GM19467 (cell line): Measurements from ENCODE around the gene ATRNL1.

Experiments used
- ATAC-seq: cut with Tn5 transposase; IDR thresholded peaks from one replicate; pipeline ENCODE4 v1.9.1; 2021; ENCODE audit warnings: mild to moderate bottlenecking, moderate library complexity; ENCODE audit not compliant: unreplicated experiment

Gene ATRNL1

DNA sequence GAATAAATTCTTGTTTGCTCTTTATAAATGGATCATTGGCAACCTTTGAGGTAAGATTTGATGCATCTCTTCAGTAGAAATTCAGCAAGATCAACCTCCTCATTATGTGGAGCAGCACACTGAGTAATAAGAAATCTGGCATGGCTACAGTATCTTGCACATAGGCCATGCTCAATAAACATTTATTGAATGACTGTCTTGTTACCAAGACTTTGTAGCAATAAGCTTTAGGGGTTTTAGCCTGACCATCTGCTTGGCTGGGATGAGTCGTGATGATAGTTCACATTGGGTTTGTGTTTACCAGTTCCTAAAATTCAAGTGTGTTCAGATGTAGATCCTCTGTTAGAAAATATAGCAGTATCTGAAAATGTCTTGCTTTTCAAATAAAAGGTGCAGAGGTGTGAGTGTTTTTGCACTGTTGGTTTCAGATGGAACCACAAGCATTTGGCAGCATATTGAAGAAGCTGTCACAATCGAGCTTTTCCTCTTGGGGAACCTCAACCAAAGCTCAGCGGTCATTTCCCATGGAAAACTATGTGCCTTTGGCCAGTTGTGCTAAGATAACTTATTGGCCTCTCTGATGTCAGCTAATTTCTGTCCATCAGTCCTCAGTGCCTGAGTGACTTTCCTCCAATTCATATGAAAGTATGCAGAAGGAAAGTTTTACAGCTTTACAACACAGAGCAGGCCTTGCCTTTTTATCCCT lies 737.3 kb downstream of the ATRNL1 start:
- no peak for ATAC-seq

DNA sequence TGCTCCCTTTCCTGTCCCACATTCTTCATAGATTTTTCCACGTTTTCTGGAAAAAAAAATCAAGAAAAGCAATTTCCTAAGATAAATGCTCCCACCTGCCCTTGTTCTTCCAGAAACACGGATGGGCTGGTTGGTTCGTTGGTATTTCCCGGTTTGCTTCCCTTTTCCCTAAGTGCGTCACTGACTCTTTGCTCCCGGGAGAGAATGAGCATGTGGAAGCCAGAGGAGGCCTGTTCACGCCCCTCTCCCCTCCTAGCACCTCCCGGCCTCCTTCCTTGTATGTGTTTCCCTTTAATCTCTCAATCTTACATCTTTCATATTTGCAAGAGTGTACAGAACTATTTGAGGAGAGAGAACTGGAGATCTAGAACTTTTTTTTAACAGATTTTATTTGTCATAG lies 737.9 kb downstream of the ATRNL1 start:
- ATAC-seq: no peak

DNA sequence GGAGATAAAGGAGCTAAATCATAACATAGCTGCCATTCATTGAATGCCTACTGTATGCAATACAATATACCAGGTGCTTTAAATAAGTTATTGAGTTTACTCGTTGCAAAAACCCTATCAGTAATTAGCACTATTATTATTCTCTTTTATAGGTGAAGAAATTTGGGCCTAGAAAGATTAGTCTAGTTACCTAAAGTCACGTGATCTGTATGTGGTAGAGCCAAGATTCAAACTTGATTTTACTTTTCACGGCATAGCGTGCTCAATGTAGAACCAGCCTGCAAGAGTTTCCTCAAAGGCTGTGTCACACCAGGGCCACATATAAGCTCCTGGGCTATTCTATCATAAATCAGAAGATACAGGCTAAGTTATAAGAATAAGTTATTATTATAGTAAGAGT lies 740.0 kb downstream of the ATRNL1 start:
- no peak for ATAC-seq

DNA sequence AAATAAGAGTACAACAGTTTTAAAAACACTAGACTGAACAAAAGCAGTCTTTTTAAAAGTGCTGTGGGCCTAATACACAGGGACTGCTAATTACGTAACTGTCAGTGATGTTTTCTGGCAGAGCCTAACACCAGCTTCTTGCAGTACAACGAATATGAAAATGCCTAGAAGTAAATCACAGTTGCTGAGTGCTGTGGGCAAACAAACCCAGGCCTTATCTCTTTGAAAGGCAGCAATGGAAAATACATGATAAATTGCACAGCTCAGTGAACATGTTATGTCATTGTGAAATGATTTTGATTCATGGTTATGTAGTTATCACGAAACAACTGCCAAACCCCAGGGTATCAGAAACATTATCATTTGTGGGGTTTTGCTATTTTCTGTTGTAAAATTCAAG lies 751.4 kb downstream of the ATRNL1 start:
- ATAC-seq: no peak

DNA sequence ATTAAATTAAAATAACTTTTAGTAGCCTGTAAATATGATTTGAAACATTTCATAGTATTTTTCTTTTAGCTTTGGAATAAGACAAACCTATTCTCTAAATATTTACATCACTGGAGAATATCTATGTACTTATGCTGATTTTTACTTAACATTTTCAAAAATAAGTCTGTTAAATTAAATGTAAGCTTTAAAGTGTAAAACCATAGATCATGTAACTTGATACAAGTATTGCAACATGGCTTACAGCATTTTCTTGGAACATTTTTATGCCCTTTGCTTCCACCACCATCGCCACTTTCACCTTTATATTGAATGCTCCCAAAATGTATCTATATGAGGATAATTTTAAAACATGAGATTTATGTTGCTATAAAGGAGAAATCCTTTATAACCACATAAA lies 752.8 kb downstream of the ATRNL1 start:
- no peak for ATAC-seq

DNA sequence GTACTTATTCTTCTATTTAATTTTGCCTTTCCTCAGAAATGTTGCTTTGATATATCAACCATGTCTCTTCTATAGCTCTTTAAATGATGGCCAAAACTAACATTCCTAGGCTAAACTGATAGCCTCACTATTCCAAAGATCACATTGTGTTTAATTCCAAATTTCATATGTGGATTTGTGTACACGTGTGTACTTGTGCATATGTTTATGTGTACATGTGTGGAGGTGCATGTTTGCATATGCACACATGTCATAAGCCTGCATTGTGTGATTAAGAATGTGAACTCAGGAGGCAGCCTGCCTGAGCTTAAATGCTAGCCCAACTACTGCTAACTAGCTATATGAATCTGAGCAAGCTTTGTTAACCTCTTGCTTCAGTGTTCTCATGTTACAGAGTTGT lies 753.4 kb downstream of the ATRNL1 start:
- ATAC-seq: no peak

DNA sequence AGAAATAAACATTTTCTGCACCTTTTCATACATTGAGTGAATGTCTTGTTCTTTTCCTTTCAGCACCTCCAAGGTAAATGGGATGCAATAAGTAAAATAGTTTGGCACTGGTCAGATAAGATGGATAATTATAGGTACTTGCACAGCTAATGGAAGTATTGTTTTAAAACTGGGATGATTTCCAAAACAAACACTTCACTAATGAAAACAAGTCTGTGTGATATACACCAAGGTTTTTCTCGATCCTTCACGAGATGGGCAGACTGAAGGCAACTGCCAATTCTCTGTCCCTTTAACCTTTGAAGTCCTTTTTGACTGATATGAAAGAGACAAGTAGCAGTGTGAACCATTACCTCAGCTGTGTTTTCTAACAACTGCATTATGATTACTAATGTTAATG lies 756.0 kb downstream of the ATRNL1 start:
- no peak for ATAC-seq

DNA sequence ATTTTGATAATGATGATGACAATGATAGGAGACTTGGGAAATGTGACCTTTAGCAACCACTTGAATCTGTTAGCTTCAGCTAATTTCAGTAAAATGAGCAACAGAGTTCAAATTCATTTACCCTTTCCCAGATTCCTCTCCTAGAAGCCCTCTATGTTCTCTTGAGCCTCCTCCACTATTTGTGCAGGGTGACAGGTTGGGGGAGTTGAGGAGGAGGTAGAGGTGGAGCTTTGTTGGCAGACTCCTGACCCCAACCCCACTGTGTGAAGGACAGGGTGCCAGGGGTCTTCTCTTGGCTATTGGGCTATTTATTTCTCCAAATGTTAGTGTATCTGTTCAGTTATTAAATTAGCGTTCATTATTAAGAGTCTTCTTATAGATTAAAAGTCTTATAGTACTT lies 757.5 kb downstream of the ATRNL1 start:
- no peak for ATAC-seq

DNA sequence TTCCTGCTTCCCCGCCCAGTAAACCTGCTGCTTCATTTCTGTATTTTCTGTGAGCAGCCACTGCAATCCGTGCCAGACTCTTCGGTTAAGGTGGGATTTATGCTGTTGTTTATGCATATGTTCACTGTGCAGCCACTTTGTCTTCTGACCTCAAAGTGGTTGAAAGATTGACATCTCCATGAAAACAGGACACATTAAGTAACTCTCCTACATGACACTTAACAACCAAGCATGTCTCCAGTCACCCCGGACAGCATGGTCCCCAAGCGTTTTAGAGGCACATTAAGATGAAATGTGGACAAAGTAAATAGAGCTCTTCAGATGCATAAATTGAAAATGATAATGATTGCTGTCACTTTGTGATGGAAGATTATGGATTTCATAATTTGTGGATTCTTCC lies 758.5 kb downstream of the ATRNL1 start:
- ATAC-seq: no peak

DNA sequence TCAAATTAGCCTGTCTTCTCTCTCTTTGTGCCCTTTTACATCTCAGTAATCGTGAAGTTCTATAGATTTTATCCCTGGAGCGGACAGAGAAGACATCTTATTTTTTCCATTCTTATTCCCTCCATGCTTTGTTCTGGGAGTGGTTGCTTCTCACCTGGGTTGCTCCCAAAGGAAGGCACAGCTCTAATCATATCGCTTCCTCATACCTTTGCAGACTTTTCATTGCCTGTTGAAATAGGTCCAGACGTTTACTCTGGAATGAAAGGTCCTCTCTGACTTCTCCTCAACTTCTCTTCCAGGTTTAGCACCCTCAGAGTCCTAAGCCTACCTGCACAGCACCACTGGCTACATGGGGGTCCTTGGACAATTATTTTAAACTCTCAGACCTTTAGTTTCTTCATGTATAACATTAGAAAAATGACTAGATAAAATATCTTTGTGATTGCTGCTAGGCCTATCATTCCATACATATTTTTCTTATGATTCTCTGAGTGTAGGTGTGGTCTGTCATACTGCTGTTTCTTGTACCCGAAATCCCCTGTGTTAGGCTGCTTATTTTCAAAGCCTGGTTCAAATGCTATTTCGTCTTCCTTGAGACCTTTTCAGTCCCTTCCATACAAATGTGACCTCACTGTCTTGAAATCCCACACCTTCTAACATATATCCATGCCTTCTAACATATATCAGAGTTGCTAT lies 761.7 kb downstream of the ATRNL1 start:
- ATAC-seq: no peak

DNA sequence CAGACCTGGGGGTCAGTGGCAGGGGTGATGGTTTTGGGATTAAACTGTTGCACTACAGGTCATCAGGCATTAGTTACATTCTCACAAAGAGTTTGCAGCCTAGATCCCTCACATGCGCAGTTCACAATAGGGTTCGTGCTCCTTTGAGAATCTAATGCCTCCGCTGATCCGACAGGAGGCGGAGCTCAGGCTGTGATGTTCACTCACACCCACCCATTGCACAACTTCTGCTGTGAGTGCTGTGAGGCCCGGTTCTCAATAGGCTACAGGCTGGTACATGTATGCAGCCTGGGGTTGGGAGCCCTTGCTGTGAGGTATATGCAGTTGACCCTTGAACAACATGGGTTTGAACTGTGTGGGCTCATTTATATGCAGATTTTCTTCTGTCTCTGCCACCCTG lies 763.4 kb downstream of the ATRNL1 start:
- no peak for ATAC-seq

DNA sequence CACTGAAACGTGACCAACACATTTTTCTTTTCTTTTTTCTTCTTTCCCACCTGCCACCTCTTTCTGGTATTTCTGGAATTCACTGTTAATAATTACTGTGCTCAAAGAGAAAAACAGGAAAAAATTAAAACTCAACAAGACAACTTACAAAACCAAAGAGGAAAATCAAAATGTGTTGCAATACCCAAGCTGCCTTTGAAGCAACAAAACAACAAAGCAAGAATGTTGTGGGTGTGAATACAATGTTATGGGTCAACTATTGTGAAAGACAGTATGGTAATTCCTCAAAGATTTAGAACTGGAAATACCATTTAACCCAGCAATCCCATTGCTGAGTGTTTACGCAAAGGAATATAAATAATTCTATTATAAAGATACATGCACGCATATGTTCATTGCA lies 764.7 kb downstream of the ATRNL1 start:
- ATAC-seq: no peak

DNA sequence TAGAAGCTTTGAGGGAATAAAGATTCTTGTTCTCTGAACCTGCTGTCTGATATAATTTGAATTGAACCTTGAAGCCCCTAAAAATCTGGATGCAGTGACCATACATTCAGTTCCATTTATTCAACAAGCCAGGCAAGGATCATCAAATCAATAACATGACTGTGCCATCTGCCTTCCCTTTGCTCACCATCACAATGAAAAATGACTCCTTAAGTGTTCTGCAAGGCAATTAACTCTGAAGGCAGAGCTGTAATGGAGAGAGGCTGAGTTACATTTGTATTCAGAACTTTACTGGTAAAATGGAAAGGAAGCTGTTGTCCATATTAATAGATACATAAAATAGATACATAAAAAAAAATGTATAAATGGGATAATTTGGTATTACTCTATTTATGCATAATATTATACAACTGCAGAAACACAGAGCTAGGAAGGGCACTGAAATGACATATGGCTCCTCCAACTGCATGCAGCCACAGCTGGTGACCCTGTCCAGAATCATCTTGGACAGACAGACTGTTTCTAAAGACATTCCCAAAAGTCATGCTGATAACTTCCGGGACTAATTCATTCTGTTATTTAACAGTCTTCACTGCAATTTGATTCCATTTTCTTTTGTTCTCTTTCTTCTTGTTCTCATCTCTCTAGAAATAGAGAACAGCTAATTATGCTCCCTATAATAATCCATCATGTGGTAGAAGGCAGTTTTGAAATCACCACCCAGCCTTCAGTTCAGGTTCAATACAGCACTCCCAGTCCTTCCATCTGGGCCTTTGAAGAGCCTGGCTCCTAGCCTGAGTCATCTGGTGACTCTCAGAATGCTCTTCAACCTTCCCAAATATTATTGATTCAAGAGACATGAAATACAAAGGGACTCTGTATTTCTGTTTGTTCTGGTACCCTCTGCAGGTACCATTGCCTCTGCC lies 767.3 kb downstream of the ATRNL1 start:
- ATAC-seq: no peak

DNA sequence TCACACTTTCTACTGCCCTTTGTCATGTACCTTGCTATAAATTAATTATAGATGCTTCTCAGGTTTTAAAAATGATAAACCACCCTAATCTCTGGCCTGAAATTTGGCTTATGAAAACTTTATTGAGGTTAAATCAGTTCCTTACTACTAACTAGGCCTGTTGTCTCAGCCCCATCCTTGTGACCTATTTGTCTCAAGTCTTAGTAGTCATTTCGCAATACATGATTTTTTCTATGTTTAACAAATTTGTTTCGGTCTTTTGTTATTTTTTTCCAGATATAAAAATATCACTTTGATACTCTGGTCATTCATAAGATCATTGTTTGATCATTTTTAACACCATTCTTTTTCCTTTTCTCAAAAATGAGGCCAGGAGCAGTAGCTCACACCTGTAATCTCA lies 768.3 kb downstream of the ATRNL1 start:
- no peak for ATAC-seq

DNA sequence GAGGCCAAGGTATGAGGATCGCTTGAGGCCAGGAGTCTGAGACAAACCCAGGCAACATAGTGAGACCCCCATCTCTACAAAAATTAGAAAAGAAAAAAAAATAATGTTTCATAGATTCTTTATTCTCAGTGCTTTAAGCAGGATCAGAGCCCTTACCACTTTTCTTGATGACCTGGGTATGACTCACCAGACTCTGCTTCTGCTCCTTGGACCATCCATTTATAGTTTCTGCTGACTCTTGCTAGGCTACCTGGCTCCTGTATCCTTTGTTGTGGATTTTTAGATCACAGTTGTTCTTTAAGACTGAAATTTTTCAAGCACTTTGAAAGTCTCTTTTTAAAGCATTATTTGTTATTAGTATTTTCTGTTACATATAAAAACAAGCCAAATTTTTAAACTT lies 768.7 kb downstream of the ATRNL1 start:
- ATAC-seq: no peak

DNA sequence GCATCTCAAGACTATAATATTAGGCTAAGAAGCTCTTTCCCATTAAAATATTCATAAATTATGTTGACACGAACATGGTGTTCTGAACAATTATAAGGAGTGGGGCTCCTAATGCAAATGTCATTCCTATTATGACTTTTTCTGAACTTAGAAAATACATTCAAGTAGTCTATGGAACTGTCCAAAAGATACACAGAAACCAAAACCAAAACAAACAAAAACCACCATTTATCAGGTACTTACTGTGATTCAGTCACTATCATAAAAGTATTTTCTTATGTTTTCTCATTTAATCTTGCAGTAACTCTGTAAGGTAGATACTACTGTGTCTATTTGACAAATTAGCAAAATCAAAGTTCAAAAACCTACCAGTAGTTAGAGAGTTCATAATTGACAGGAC lies 773.0 kb downstream of the ATRNL1 start:
- ATAC-seq: no peak

DNA sequence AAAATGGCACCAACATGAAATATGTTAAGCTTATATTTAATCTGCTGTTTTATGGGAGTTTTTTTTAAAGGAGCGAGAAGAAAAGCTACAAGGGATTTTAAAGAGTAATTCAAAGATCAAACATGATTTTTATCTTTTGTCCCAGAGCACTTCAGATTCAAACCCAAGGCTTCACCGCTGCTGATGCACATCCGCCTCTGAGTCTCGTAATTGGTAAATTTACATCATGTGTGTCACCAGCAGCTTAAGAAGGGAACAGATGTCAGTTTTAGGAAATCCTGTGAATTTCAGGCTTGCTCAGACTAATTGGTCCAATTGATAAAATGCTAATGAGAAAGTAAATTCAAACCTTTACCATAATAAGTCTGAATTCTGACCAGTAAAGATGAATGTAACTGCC lies 773.5 kb downstream of the ATRNL1 start:
- no peak for ATAC-seq

DNA sequence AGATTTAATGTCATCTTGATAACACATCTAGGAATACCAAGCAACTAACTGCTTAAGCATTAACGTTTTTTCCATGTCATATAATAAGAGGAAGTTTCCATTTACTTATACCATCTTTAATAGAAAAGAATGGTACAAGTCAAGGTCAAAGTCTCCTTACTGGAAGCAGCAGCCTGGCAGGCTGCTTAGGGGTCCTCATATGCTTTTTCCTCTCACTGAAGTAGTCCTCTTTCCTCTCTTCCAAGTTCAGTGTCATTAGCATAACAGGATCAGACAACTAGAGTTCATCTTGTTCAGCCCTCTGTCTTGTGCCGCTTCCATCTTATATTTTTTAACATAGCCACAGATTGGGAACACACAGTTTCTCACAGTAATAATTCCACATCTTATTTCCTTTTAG lies 774.1 kb downstream of the ATRNL1 start:
- no peak for ATAC-seq

DNA sequence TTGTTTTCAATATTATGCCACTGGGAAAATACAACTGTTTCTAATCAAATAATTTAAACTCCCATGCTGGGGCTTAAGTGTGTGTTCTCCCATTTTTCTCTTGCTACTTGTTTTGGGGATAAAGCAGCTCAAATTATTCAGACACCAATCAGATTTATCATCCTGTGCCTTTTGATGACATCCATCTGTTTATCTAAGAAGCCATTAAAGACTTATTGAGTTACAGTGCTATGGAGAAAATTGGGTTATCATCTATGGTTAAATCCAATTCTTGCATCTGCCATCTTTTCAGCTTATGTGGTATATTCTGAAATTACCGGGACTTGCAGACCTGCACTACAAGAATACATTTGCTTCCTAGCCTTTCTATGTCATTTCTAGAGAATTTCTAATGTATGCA lies 778.7 kb downstream of the ATRNL1 start:
- no peak for ATAC-seq

DNA sequence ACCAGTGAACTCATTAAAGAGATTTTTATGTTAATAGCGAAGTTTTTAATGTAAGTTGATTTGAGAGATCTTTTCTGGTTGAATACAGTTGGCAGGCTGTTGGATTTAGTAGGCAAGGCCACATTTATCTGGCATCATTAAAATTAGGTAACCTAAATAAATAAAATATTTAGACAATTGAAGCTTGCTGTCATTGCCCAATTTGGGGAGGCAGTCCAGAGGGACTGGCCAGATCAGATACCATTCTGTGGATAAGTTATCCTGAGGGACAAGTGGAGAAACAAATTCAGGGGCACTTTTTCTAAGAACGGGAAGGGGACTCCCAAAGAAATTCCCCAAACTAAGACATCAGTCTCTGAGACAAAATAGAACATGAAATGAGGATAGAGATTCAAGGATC lies 782.0 kb downstream of the ATRNL1 start:
- ATAC-seq: no peak

DNA sequence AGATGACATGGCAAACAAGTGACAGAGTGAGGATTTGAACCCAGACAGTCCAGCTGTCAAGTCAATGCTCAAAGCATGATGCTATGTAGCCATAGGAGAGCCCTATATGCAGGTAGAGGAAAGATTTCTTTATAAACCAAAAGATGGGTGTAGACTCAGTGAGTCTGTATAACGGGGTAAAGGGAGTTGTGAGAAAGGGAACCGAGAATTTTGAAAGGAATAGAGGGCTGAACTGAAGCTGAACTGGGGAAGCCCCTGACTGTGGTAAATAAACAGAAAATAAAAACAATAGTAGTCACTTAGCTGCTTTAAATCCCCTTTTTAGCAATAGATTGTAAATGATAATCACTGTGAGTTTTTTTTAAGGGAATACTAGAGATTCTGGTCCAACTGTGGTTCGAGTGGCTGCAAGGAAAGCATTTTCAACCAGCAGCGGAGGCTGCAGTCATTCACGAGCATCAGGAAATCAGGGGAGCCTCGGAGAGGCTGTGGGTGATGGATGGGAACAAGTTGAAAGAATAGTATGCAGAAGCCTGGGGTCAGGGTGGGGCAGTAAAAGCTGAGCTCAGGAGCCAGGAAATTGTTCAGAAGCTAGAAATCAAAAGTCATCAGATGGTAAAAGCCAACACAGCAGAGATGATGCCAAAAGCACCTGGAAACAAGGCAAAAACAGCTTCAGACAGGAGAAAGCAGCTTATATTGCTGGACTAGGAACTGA lies 786.4 kb downstream of the ATRNL1 start:
- peak; percentile 73 for ATAC-seq
